HCT116 (cell line): ENCODE measurements around the gene SUCNR1.

ENCODE experiments used
- EGR1 ChIP-seq: IDR thresholded peaks from 2 replicates; pipeline ENCODE4 v1.6.1; 2012; ENCODE audit warnings: low read depth
- EZH2 ChIP-seq: fragments of 200-600 bp; sonication (generic); IDR thresholded peaks from 2 replicates; pipeline ENCODE4 v1.6.1; 2017; ENCODE audit warnings: antibody characterized with exemption, mixed run types
- POLR2A ChIP-seq: IDR thresholded peaks from 2 replicates; pipeline ENCODE4 v1.7.0; 2011; ENCODE audit warnings: borderline replicate concordance; ENCODE audit not compliant: insufficient read depth, insufficient read length; ENCODE audit errors: extremely low read depth
- POLR2AphosphoS5 ChIP-seq: IDR thresholded peaks from 2 replicates; pipeline ENCODE4 v1.6.1; 2011; ENCODE audit warnings: mild to moderate bottlenecking, low read depth, low read length, moderate library complexity
- TF ChIP-seq, protein P1 (sequence below), 3 experiments: fragments of 200-600 bp in 1 of 3; sonication (generic) in 1 of 3; IDR thresholded peaks in 2 of 3; conservative IDR thresholded peaks in 1 of 3; 2 replicates each; pipeline ENCODE4 v1.5.1; 2012 to 2017; ENCODE audit warnings: low read depth in 2 of 3, low read length in 2 of 3, antibody characterized with exemption in 1 of 3, borderline replicate concordance in 1 of 3, control low read depth in 1 of 3, mild to moderate bottlenecking in 1 of 3, mixed read lengths in 1 of 3, mixed run types in 1 of 3, moderate library complexity in 1 of 3; ENCODE audit not compliant: insufficient read depth in 1 of 3

DNA sequence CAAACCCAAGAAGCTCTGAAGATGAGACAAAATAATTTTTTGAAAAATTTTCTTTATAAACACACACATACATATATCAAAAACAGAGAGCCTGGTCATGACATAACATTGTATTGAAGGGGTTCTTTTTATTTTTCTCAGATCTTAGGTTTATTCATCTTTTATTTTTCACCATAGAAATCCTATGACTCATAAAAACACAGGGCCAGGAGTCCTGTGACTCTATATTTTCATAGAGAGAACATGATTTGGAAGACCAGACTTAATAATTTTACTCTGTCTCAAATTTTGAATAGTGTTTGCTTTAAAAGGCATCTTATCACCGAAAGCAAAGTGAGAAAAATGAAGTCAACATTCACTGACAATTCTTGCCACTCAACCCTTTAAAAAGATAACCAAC lies 57.7 kb downstream of the SUCNR1 start:
- TF ChIP-seq, protein P1, sequence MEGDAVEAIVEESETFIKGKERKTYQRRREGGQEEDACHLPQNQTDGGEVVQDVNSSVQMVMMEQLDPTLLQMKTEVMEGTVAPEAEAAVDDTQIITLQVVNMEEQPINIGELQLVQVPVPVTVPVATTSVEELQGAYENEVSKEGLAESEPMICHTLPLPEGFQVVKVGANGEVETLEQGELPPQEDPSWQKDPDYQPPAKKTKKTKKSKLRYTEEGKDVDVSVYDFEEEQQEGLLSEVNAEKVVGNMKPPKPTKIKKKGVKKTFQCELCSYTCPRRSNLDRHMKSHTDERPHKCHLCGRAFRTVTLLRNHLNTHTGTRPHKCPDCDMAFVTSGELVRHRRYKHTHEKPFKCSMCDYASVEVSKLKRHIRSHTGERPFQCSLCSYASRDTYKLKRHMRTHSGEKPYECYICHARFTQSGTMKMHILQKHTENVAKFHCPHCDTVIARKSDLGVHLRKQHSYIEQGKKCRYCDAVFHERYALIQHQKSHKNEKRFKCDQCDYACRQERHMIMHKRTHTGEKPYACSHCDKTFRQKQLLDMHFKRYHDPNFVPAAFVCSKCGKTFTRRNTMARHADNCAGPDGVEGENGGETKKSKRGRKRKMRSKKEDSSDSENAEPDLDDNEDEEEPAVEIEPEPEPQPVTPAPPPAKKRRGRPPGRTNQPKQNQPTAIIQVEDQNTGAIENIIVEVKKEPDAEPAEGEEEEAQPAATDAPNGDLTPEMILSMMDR (IDR thresholded peaks at IDR 0.05 in 2 of 3, conservative IDR thresholded peaks at IDR 0.05 in 1 of 3; ENCODE audit: borderline replicate concordance in 1 of 3, insufficient read depth in 1 of 3, low read depth in 2 of 3, low read length in 2 of 3) = no peak
- TF ChIP-seq EZH2 (no peak), EGR1 (no peak), POLR2AphosphoS5 (no peak), POLR2A (no peak)
